ENCODE data around the gene PAPSS1. TPM values are rescaled to one million over a fixed set of nuclear protein-coding genes. Genes with fewer than 3 reads are reported as not detected.
"Not testable (repeated sequence)": the region's sequence is repeated elsewhere in the genome, so short reads cannot be mapped to it uniquely, and the experiment has no call there.

The PAPSS1 gene
- polyA plus RNA-seq, 3 donors: 24.2 to 39.5 (median 39.0) TPM

DNA sequence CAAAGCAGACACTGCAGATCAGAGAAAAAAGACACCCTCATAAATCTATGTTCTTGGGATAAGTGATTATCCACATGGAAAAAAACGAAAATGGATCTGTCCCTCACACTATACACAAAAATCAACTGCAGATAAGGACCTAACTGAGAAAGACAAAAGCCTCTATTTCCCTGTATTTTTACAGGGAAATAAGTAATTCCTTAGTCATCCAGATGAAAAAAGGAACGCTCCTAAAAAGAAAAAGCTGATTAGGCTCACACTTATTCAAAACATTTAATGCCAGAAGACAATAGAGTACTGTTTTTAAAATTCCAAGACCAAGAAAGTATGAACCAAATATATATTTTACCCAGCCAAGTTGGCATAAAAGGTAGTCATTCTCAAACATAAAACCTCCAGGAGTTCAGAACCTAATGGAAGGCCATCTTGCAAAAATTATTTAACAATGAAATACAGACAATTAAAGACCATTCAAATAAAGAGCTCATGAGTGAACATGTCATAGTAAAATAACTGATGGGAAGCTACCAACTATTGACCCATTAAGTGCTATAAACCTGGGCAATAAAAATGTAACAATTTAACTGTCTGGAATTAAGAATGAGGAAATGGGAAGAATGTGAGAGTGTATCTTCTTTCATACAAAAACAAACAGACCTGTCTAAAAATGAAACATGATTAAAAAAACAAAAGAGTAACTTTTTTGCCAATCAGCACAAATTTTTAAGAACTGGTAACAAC, 20.4 kb downstream of the PAPSS1 start:
- H3K27ac ChIP-seq (ENCODE audit: low read depth, low read length): no peak overlapping the region
- WGBS, 3 donors: 72 to 82% (median 77%) methylated on average over 2 of the region's 2 CpGs

DNA sequence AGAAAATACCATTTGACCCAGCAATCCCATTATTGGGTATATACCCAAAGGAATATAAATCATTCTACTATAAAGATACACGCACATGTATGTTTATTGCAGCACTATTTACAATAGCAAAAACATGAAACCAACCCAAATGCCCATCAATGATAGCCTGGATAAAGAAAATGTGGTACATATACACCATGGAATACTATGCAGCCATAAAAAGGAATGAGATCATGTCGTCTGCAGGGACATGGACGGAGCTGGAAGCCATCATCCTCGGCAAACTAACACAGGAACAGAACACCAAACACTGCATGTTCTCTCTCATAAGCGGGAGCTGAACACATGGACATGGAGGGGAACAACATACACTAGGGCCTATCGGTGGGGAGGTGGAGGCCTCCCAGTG, 23.8 kb downstream of the PAPSS1 start:
- not testable (repeated sequence) for H3K27ac ChIP-seq (ENCODE audit: low read depth, low read length)
- WGBS, 3 donors: 95 to 99% (median 98%) methylated on average over 6 of the region's 6 CpGs

DNA sequence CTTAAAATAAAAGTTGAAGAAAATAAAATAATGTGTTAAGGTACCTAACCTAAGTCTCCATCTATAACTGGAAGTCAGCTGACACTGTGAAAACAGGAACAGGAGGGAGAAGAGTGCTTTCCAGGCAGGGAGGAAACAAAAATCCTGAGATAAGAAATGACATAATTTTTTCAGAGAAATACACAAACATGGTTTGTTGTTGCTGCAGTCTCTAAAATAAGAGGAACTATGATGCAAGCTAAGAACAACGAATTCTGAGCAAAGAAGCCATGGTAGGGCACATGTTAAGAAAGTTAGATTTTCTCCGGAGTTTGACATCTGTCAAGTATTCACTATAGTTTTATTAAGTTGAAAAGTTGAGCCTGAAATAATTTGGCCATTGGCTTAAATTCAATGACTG, 26.9 kb downstream of the PAPSS1 start:
- WGBS, 3 donors: 41 to 77% (median 43%) methylated on average over 2 of the region's 2 CpGs
- no peak overlapping the region for H3K27ac ChIP-seq (ENCODE audit: low read depth, low read length)

DNA sequence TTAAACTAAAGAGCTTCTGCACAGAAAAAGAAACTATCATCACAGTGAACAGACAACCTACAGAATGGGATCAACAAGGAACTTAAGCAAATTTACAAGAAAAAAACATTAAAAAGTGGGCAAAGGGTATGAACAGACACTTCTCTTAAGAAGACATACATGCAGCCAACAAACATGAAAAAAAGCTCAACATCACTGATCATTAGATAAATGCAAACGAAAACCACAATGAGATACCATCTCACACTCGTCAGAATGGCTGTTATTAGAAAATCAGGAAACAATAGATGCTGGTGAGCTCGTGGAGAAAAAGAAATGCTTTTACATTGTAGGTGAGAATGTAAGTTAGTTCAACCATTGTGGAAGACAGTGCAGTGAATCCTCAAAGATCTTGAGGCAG, 27.8 kb downstream of the PAPSS1 start:
- H3K27ac ChIP-seq (ENCODE audit: low read depth, low read length): no peak overlapping the region
- WGBS, 3 donors: 59 to 89% (median 63%) methylated on average over 3 of the region's 3 CpGs

DNA sequence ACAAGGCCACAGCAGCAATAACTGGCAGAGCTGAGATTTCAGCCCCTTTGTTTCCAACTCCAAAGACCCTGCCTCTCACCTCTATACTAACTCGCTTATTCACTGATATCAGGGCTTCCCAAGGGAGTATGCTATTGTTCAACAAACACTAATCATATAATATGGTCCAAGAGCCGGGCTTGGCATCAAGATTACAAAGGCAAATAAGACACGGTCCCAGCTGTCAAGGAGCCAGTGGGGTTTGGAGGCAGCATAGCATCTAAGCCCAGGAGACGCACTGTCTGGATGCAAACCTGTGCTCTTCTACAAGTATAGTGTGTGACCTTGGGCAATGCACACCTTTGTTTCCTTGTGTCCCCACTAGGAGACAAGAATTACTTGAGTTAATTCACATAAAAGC, 28.7 kb downstream of the PAPSS1 start:
- no peak overlapping the region for H3K27ac ChIP-seq (ENCODE audit: low read depth, low read length)
- WGBS, 3 donors: 41 to 87% (median 80%) methylated on average over 4 of the region's 4 CpGs

DNA sequence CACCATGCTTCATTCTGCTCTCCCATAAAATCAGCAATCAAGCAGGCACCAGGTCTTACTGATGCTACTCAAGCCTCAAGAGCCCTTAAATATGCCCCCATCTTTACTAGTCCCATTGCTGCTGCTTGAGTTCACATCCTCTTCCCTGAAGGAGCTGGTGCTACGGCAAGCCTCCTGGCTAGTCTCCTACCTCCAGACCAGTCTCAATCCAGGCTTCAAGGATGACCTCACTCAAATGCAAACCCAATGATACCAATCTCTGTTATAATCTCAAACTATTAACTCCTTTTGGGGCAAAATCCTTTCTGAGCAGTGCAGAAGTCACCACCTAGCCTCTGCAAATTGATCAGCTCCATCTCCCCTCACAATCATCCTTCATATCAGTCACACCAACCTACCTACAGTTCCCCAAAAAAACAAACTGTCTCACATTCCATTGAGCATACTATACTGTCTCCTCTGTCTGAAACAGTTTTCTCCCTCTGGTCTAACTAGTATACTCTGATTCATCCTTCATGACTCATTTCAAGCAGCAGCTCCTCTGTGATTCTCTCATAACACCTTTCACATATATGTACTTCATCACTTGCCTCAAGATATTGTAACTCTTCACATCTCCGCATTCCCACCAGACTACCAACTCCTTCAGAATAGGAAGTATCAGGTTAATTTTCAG, 30.0 kb downstream of the PAPSS1 start:
- WGBS, 3 donors: 86 to 97% (median 96%) methylated on average over 2 of the region's 2 CpGs
- H3K27ac ChIP-seq (ENCODE audit: low read depth, low read length): no peak overlapping the region

DNA sequence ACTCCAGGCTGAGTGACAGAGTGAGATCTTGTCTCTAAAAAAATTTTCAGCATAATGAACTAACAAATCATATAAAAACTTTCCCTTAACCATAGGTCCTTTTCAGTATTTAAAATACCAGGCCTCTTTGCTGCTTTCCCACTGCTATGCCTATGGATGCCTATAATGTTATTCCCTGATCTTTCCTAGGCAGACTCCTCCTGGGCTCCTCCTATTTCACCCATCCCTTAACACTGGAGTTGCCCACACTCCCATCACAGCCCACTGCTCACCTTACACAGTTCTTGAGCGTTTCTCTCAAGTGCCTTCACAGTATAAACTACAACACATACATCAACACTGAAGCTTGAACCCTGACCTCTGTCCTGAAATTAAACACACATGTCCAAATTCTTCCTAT, 31.6 kb downstream of the PAPSS1 start:
- 48 to 68% (median 63%) methylated on average over 1 of the region's 1 CpG for WGBS, 3 donors
- H3K27ac ChIP-seq (ENCODE audit: low read depth, low read length): no peak overlapping the region

DNA sequence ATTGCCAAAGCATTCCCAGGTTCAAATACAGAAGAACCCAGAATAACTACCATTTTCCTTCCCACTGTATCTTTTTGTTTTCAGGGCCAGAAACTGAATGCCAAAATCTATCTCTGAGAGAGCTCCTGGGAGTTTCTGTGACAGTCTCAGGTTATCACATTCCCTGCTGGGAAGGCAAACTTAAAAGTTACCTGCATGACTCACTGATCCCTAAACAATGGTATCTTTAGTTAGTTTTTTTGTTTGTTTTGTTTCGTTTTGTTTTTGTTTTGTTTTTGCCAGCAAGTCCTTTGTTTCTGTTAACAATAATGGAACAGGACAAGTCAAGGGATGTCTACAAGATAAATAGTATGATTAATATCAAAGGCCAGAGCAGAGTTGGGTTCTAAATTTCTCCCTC, 34.3 kb downstream of the PAPSS1 start:
- 37 to 82% (median 79%) methylated on average over 1 of the region's 1 CpG for WGBS, 3 donors
- H3K27ac ChIP-seq (ENCODE audit: low read depth, low read length): no peak overlapping the region

DNA sequence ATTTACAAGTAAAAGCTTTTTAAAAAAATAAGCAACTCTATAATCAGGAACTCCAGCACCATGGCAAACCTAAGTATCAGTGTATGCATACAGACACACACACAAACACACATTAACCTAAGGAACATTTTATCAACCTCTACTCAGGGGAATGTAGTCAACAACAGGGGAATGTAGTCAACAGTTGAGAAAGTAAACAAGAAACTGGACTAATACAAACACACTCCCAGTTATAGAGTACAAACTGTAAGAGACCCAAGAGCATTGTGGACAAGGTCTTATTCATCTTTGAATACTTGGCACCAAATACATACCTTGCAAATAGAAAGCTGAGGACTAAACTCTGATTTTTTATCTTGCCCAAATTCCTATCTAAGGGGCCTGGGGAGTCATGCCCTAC, 36.2 kb downstream of the PAPSS1 start:
- H3K27ac ChIP-seq (ENCODE audit: low read depth, low read length): no peak overlapping the region

DNA sequence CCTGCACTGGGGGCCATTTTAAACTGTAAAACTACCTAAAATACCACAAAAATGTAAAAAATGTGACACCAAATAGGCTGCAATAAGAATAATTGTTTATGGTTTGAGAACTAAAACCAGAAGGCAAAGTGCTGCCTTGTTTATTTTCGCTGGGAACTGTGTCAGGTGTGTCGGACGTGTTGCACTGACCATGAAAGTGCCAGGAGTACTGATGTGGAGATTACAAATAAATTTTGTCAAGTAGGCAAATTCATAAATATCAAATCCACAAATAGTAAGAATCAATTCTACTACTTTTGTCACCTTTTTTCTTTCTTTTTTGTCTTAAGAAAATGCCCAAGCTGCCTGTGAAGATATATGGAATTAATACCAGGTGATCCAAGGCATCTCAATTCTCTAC, 37.7 kb downstream of the PAPSS1 start:
- 29 to 94% (median 89%) methylated on average over 3 of the region's 3 CpGs for WGBS, 3 donors
- no peak overlapping the region for H3K27ac ChIP-seq (ENCODE audit: low read depth, low read length)

DNA sequence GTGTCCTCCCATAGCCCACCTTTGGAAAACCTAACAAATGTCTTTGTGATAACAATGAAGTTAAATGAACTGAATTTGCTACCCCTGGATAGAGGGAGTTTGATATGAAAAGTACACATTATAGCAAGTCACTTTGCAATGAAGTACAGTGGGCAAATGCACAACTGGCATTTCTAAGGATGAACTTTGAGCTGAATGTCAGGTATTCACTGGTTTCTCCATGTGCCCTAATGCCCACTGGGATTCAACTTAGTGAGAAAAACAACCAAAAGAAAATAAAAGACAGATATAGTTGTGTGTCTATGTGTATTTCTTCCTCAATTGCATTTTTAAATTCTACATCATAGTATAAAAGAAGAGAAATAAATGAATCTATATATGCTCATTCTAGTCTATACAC, 51.0 kb downstream of the PAPSS1 start:
- no peak overlapping the region for H3K27ac ChIP-seq (ENCODE audit: low read depth, low read length)

DNA sequence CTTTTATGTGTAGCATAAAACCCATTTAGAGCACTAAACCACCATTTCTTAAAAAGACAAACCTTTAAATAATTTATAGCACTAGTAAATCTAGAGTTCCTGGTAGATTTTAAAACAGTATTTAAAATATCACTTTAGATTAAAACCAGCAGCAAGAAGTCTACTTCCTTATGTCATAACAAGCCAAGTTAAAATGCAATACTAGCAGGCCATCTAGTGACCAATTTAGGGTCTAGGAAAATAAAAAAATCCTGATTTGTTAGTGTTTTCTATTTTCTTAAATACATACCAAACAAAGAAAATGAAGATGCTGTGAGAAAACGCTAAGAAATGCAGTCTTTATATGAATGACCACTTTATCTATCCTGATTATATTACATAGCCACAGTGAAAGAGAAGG, 53.9 kb downstream of the PAPSS1 start:
- WGBS, 3 donors: 21 to 68% (median 52%) methylated on average over 1 of the region's 1 CpG
- no peak overlapping the region for H3K27ac ChIP-seq (ENCODE audit: low read depth, low read length)

DNA sequence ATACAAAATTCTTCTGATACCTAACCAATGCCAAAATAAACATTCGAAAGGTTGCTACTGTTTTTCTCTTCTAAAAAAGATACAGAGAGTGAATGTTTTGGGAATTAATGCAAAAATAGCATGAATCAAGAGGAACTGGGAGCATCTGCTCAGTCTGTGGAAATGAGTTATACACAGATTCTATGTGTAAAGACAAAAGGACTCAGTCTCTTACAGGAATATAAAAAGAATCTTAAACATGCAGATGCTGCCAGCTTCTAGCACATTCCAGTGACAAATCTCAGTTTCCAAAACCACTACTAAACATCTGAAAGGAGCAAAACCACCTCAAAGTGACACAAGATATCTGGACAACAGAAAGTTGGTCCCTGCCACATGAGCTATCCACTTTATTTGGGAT, 55.0 kb downstream of the PAPSS1 start:
- no peak overlapping the region for H3K27ac ChIP-seq (ENCODE audit: low read depth, low read length)
- 54 to 74% (median 60%) methylated on average over 1 of the region's 1 CpG for WGBS, 3 donors

DNA sequence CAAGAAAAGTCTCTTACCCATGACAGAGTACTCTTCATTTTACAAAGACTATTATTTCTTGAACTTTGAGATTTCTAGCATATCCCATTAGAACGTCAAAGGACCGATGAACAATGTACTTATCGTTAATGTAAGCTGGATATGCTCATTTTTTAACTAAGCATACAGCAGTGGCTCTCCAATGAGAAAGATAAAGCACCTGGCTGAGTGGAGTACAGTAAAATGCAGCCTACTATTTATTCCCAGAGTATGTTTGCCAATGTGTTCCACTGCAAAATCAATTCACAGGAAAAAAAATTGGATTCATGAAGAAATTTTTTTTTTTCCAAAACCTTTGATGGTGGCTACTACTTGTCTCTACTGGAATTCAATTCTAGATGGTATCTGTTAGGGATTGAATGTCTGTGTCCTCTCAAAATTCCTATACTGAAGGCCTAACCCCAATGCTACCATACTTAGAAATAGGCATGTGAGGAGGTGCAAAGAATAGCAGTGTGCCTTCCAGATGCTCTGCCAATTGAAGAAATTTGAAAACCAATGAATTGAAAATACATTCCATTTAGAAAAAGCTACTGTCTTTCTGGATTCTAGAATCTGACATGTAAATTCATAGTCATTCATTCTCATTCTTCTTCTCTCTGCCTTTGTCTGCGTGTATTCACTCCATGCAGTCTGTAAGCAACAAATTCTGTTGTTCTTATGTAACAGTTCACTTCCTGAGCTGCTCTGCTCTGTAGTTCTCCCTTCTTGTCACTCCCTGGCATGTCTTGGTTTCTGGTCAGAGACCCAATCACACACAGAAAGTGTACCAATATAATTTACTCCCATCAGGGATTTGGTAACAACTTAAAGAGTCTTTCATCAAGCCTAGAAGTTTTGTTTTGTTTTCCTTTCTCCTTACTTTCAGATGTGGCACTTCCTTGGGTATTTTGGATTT, 61.4 kb downstream of the PAPSS1 start:
- 52 to 88% (median 80%) methylated on average over 4 of the region's 4 CpGs for WGBS, 3 donors
- no peak overlapping the region for H3K27ac ChIP-seq (ENCODE audit: low read depth, low read length)

DNA sequence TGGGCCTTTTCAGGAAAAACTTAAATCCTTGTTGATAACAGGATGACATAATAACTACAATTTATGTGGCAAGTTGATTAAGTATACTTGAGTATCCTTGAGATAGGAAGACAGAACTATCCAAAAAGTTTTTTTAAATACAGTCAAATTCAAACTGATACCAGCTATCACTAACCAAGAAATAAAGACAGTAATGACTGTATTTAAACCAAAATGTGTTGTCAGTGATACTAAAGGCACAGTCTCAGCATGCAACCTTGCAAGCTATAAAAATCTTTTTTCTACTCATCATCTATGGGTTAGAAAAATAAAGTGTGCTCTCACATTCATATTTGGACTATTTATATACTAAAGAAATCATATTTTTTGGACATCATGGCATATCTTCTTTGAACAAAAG, 64.7 kb downstream of the PAPSS1 start:
- no peak overlapping the region for H3K27ac ChIP-seq (ENCODE audit: low read depth, low read length)

DNA sequence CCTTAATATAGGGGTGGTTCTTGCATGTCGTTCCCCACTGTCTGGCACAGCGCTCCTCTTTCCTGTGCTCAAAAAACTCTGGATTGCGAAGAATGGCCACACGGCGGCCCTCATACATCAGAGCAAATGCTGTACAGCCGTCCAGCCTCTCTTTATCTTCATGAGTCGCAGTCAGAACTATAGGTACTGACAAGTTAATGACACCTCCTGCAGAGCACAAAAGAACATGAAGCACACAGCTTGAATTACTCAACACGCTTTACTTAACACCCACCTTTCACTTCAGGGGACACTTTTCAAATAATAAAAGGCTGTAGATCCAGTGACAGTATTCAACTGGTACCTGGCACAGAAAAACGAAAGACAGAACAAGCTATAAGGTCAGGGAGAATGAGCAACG, 65.3 kb downstream of the PAPSS1 start:
- 64 to 88% (median 81%) methylated on average over 10 of the region's 10 CpGs for WGBS, 3 donors
- H3K27ac ChIP-seq (ENCODE audit: low read depth, low read length): no peak overlapping the region

DNA sequence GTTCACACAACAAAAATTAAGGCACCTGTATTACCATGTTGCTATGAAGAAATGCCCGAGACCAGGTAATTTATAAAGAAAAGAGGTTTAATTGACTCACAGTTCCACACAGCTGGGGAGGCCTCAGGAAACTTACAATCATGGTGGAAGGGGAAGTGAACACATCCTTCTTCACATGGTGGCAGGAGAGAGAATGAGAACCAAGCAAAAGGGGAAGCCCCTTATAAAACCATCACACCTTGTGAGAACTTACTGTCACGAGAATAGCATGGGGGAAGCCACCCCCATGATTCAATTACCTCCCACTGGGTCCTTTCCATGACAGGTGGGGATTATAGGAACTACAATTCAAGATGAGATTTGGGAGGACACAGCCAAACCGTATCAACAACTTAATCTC, 68.6 kb downstream of the PAPSS1 start:
- not testable (repeated sequence) for H3K27ac ChIP-seq (ENCODE audit: low read depth, low read length)
- 77 to 90% (median 84%) methylated on average over 3 of the region's 3 CpGs for WGBS, 3 donors

DNA sequence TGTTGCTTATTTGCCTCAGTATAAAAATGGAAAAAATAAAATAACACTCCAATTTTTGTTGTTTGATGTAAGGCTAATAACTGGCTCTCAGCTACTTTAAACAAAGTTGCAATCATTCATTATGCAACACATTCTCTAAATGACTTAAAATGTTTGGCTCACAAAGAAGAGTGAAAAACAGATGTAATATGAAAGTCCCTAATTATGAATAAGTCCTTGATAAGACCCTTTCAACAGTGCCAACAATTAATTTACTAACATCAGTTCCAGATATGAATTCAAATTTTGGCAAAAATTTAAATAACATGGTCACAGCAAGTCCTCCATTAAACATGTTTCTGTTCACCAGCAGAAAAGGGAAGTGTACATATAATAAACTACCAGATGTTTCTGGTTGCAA, 69.8 kb downstream of the PAPSS1 start:
- no peak overlapping the region for H3K27ac ChIP-seq (ENCODE audit: low read depth, low read length)

DNA sequence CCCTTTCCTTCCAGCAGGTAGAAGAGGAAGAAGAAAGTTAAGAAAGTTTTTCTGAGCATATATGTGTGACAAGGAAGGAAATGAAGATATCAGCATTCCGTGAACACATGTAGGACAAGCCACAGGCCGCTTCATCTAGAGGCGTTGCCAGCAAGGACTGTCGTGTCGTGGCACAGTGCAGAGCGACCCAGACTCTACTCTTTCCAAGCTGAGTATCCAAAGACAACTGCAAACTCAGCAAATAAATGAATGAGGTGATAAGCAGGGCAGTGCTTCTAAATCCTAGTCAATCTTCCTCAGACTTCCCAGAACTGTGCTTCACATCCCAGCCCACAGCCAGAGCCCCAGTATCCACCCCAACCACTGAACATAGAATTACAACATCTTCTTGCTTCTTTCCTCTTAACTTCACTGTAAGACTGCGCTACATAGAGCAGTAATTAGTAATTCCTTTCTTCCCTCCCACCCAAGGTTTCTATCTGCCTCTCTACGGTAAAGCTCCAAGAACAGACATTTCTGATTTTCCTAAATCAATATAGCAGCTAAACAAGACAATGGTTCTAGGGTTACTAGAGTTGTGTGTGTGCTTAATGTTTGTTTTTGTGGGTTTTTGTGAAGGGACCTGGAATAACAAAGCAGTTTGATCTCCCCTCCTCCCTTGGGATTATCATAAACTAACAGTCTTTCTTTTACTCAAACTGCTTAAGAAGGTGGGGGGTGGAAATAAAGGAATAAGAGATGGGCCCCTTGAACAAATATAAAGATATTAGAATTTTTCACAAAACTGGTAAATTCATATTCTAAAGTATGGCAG, 71.6 kb downstream of the PAPSS1 start:
- no peak overlapping the region for H3K27ac ChIP-seq (ENCODE audit: low read depth, low read length)
- WGBS, 3 donors: 82 to 95% (median 84%) methylated on average over 8 of the region's 8 CpGs

Data from adipose tissue (tissue), 3 donors.